ENCODE data around the gene DBF4B.
"Not testable (repeated sequence)": the region's sequence is repeated elsewhere in the genome, so short reads cannot be mapped to it uniquely, and the experiment has no call there.

The DBF4B gene

DNA sequence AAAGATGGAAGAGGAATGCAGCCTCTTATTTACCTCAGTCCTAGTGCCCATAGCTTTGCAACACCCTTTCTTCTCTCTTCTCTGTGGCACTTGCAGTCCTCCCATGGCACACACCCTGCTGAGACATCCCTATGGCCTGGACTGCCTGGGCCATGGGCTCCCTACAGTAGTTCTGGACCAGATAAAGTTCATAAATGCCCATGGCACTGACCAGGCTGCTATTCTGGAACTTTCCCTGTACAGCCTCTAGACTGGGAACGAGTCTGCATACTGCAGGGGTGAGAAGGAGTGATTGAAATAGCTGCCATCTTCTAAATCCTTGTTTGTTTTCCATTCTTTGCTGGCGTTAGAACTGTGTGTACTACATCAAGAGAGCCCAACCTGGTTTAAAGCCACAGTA lies 25.8 kb downstream of the DBF4B start:
- DNase-seq (ENCODE audit: low read depth): no peak

DNA sequence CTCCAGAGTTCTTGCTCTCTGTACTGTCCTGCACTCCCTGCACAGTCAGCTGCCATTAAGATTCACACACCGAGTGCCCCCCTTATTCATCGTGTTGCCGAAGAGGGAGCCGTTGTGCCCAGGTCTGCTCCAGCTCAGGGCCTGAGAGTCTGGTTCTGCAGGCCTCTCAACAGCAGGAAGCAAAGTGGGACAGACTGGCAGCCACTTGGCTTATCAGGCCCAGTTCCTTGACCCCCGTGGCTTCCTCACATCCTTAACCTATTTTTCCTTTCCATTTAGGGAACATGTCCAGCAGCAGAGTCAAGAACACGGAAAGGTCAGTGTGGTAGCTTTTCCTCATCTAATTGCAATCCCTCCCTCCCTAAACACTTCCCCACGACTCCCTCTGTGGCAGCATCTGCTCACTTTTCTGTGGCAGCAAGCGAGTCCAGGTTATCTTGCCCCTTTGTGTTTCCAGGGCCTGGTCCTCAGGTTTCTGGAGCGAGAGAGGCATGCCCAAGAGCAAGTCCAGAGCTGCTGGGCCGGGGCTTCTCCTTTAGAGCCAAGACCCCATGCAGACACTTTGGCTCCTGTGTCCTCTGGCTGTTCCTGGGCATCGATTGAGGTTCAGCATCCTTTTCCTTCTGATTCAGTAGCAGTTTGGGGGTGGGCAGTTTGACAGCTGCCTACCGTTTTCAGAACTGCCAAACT lies 28.2 kb downstream of the DBF4B start:
- DNase-seq (ENCODE audit: low read depth): no peak

DNA sequence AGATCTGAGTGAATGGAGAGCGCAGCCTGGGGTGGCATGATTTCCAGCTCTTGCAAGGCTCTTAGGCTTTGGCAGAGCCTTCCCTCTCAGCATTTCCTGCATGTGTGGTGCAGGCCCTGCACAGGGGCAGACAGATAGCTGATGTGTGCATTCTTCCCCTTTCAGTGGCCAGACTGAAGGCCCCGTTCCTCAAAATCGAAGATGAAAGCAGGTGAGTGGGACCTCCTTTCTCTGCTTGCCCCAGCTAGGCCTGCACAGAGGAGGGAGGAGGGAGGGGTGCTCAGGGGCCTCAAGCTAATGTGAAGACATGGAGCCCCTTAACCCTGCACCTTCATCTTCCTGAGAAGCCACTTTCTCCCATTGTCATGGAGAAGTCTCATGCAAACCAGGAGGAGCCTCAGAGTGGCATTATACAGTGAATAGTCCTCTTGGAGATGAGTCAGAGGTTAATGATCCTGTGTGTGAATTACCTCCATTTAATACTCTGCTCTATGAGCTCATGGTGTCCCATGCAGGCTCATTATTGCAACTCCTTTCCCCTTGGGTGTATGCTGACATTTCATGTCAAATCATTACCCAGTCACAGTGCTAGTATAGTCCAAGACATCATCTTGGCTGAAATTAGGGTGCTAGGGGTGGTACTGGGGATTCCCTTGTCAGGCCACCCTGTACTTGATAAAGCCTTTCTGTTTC lies 29.9 kb downstream of the DBF4B start:
- DNase-seq (ENCODE audit: low read depth): no peak

DNA sequence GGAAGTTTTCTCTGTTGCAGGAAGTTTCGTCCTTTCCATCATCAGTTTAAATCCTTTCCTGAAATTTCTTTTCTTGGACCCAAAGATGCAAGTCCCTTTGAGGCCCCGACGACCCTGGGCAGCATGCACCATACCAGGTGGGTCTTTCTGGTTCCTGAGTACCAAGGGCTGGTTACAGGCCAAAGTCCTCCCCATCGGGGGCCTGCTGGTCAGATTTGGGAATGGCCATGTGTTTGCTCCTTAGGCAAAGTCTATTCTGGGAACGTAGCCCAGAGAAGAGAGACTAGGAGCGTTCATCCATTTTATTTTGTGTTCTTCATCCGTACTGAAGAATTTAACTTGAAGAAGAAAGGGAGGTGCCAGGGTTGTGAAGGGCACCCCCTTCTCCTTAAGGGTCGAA lies 32.9 kb downstream of the DBF4B start:
- DNase-seq (ENCODE audit: low read depth): no peak

DNA sequence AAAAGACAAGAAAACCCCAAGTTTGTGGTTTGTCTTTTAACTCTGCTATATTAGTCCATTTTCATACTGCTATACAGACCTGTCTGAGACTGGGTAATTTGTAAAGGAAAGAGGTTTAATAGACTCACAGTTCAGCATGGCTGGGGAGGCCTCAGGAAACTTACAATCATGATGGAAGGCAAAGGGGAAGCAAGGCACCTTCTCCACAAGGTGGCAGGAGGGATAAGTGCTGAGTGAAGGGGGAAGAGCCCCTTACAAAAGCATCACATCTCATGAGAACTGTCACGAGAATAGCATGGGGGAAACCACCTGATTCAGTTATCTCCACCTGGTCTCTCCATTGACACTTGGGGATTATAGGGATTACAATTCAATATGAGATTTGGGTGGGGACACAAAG lies 36.8 kb downstream of the DBF4B start:
- no peak for DNase-seq (ENCODE audit: low read depth)

DNA sequence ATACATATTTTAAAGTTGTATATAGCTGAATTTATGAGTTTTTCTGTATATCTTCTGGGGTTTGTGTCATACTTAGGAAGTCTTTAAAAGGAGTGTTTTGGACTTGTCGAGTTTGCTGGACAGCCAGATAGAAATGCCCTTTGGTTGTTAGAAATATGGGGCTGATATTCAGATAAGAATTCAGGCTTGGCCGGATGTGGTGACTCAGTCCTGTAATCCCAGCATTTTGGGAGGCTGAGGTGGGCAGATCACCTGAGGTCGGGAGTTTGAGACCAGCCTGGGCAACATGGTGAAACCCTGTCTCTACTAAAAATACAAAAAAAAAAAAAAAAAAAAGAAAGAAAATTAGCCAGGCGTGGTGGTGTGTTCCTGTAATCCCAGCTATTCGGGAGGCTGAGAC lies 37.3 kb downstream of the DBF4B start:
- DNase-seq (ENCODE audit: low read depth): not testable (repeated sequence)

DNA sequence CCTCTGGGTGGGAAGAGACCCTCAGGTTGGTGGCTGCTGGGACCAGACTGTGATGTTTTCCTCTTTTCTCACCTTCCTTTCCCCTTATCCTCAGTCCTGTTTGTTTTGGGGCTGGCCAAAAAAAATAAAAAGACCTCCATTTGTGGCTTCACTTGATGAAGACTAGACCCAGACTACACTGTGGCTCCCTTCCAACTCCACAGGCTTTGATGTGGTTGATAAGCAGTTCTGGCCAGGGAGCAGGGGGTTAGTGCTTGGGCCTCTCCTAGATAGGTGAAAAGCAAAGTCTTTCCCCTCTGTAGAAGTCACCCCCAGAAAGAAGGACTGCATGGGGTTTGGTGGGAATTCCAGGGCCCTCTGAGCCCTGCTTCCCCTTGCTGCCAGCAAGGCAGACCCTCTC lies 39.1 kb downstream of the DBF4B start:
- DNase-seq (ENCODE audit: low read depth): no peak

DNA sequence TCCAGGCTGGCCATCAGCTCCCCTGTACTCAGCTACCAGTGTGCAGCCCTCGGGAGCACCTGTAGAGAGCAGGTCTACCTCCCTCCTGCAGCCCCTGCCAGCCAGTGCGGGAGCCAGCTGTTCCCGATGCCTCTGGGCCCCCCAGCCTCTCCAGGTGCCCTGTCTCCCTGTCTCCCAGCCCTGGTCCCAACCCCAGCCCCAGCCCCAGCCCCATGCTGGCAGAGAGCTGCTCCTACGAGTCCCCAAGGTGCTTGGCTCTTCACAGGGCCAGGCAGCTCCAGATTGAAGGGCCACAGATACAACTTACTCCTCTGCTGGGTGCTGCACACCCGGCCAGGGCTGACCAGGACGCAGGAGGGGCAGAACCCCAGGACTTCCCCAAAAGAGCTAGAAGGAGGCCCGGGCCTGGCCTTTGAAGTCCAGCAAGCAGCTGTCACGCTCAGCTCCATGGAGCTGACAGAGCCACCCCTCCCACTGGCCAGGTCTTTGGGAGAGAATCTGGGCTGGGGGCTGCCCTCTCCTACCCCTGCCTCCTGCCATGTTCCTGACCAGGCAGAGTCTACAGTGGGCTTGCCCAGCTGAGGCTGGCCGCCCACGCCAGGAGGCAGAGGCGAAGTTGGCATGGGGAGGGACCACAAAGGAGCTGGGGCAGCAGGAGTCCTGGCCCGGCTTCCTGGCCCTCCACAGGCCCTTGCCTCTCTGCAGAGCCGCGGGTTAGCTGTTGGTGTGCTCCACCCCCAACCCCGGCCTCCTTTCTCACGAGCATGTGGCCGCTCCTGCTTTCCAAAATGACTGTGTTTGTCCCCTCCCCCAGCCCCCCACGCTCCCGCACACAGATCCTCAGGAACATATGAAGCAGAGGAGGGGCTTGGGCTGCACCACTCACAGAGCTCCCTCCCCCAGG lies 40.9 kb downstream of the DBF4B start:
- no peak for DNase-seq (ENCODE audit: low read depth)

DNA sequence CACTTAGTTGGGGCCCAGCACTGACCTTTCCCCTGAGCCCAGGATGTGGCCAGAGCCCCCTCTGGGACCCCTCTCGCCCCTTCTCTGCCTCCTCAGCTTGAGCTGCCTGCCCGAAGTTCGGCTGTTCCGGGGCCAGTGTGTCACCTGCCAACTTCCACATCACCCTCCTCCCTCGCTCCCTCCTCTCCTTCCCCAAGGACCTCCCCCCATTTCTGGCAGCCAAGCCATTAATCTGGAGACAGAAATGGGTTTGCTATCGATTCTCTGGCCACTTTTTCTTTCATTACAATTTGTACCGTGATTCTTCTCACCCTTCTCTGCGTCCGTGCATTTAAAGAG lies 41.5 kb downstream of the DBF4B start:
- no peak for DNase-seq (ENCODE audit: low read depth)

DNA sequence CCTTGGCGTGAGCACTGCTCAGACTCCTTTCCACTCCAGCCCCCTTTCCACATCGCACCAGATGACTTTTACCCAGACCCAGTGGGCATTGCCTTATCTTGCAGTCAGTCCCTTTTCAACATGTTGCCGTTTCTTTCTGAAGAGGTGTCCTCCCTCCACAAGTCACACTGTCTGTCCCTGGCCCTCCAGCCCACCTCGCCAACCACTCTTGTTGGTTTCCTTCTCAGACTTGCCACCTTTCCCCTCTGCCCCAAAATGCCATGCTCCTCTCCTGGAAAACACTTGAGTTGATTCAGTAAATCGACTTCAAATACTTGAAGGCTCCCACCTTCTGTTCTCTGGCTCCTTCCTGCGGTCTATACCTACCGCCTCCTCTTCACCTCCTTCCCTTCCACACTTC lies 42.9 kb downstream of the DBF4B start:
- no peak for DNase-seq (ENCODE audit: low read depth)

DNA sequence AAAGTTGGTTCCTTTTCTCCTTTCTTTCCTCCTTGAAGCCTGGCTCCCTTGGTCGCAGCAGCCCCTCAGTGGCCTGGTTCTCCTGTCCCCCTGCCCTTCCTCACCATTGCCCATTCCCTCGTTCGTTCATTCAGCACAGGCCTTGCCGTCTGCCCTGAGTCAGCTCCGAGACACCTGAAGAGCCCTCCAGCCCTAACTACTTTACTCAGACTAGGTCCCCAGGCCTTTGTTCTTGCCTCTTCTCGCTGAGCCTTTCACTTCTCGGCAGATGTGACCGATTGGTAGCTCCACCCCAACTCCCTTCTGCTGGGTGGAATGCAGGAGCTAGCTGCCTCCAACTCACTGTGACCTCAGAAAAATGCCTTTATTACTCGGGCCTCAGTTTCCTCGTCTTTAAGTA lies 43.3 kb downstream of the DBF4B start:
- DNase-seq (ENCODE audit: low read depth): no peak

DNA sequence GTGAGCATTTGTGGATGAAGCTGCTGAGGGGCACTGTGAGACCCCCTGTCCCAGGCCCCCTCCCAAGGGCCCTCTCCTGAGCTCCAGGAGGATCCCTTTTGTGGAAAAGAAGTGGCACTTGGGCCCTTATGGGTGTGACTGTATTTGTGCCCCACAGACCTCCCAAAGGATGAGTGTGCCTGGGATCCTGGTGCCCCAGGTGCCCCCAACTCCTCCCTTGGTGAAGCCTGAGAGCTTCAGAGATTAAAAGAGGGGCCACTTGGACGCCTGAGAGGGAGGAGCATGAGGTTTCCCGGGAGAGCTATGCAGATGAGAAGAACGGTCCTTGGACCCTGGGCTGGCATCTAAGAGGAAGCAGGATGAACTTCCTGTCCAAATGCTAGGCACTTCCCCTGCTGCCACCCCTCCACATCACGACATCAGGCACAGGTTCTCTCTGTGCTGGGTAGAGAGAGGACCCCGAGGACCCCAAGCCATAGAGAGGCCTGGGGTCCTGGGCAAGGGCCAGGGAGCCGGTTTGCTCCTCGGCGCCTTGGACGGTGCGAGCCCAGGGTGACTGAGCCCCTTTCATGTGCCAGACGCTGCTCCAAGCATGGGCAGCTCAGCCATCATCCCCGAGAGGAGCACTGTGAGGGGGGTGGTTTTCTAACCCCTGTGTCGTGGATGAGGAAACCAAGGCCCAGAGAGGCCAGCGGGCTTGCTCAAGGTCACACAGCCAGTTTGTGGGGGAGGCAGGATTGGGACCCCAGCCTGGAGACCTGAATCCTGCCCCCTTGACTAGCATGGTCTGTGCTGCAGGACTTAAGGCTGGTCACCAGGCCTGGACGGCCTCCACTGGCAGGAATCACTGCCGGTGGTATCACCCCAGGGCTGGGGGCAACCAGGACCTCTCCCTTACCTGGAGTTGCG lies 44.7 kb downstream of the DBF4B start:
- DNase-seq (ENCODE audit: low read depth): no peak

DNA sequence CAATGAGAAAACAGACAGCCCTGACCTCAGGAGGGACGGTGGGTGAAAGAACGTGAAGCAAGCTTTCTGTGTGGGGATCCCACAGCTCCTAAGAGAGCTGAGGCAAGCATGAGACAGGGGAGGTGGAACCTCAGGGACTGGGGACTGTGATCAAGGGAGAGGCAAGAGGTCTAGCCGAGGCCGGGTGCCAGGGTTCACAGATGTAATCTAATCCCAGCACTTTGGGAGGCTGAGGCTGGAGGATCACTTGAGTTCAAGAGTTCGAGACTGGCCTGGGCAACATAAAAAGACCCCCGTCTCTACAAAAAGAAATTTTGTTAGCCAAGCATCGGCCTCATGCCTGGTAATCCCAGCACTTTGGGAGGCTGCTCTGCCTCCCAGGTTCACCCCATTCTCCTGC lies 45.8 kb downstream of the DBF4B start:
- DNase-seq (ENCODE audit: low read depth): no peak

DNA sequence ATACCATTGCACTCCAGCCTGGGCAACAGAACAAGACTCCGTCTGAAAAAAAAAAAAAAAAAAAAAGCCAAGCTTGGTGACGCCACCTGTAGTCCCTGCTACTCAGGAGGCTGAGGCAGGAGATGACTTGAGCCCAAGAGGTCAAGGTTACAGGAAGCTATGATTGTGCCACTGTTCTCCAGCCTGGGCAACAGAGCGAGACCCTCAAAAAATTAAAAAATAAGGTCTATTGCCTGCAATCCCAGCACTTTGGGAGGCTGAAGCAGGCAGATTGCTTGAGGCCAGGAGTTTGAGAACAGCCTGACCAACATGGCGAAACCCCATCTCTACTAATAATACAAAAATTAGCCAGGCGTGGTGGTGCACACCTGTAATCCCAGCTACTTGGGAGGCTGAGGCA lies 46.7 kb downstream of the DBF4B start:
- not testable (repeated sequence) for DNase-seq (ENCODE audit: low read depth)

DNA sequence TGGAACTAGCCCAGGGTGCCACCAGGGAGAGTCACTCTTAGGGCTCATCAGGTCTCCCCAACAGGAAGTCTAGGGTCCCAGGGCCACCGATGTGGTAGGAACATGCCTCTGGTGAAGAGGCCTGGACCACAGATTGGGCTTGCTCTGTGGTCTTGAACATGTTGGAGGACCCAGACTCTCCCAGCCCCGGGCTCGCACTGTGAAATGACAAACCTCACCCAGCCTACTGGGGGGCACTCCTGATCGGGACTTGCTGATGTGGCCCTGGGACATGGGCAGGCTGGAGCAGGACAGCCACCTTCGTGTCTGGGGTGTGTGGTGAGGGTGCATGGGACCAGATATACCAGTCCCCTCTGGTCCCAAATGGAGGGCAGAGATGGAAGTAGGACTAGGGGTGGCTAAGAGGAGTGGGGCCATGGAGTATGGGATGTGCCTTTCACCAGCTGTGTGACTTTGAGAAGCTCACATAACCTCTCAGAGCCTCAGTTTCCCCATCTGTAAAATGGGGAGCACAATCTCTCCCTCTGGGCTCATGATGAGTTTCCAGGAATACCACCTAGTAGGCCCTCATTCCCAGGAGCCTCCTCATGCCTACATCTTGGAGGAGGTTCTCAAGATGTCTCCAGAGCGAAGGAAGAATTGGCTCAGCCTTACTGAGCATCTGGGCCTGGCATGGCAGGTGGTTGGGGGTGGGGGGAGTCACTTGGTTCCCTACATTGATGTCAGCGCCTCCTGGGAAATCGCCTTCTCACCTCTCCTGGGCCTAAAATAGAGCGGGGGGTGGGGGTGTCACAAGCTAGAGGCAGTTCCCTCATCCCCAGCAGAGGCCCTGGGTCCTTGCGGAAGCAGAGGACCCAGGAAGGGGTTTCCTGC lies 48.8 kb downstream of the DBF4B start:
- no peak for DNase-seq (ENCODE audit: low read depth)

DNA sequence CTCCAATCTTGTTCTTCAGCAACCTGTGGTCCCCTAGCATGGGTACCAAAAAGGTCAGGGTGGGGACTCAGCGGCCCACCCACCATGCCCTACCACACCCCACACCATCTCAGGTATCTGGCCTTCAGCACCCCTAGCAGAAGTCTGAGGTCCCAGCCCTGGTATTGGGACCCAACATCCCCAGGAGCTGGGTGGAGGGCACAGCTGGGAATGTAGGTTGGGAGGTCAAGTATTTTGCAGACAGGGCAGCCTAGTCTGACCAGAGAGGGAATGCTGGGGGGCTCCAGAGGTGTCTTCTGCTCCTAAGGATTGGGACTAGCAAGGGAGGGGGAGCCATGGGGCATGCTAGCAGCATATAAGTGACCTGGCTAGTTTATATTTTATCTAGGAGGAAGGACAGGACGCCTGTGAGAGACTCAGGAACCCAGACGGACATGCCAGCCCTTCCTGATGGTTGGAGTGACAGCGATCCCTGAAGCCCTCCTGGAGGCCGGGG lies 49.5 kb downstream of the DBF4B start:
- no peak for DNase-seq (ENCODE audit: low read depth)

DNA sequence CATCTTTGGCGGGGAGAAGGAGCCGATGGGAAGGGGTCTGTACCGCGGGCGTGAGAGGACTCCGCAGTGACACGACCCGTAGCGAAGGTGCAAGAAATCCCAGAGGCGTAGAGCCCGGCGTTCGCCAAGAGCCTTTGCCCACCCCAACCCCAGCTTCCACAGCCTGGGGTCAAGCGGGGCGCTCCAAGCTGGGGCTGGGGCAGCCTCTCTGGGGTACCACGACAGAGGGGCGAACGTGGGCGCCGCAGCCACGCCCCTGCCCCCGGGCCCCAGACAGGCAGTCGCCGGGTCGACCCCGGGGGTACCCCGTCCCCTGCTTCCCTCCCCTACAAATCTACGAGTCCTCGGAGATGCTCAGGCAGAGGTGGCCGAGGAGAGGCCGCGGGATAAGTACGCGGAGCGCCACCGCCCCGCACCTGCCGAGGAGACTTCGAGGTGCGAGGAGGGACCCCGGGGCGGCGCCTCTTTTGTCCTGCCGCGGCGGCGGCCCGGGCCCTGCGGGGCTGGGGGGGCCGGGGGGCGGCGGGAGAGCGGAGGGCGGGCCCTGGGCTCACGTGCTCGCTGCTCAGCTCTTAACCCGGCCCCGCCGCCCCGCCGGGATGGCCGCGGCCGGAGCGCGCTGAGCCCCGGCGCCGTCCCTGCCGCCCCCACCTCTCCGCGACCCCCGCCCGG lies 50.1 kb downstream of the DBF4B start, which contains the start of gene ADAM11:
Gene ADAM11, plus strand, starts transcription at position 575 of the 672 bp plus-strand sequence. CDS start 212 bp downstream, outside the sequence.
- no peak for DNase-seq (ENCODE audit: low read depth)

DNA sequence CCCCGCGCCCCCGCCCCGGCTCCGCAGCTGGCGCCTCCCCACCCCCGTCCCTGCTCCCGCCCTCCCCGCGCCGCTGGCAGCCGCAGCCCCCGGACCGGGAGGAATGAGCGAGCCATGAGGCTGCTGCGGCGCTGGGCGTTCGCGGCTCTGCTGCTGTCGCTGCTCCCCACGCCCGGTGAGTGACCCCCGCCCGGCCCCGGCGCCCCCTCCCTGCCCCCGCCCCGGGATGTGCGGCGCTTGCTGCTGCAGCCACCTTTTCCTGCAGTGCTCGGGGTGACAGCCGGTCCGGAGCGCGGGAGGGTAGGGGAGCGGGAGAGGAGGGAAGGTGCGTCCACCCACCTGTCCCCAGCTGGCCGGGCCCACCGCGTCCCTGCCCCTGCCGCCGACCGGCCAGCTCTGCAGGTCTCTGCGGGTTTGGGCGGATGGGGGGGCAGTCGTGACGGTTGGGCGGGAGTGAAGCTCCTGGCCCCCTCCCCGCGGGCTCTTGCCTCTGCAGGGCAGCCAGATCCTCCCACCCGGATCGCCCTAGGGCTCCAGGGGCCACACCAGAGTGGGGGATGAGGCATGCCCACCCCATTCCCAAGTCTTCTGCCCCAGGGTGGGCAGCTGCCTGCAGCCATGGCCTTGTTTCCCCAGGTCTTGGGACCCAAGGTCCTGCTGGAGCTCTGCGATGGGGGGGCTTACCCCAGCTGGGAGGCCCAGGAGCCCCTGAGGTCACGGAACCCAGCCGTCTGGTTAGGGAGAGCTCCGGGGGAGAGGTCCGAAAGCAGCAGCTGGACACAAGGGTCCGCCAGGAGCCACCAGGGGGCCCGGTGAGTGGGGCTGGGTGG lies 50.8 kb downstream of the DBF4B start:
- DNase-seq (ENCODE audit: low read depth): no peak

DNA sequence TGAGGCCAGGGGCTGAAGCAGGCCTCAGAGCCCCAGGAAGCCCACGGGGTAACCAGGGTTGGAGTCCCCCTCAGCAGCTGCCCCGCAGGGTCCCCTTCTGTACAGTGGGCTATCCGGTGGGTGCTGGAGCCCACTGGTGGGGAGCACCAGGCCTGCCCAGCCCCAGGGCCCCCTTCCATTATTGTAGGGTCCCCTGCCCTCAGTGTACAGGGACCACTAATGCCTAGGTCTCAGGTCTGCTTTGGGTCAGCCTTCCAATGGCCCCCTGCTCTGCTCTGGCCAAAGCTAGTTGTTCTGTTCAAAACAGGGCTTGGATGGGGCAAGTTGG lies 51.4 kb downstream of the DBF4B start:
- DNase-seq (ENCODE audit: low read depth): no peak

Measured in activated T-cell treated with anti-CD3 and anti-CD28 coated beads for 1 hour (primary cell).